Activated CD8-positive, alpha-beta T cell treated with anti-CD3 and anti-CD28 coated beads for 36 hours (primary cell): ENCODE data around the gene PLRG1. TPM values are rescaled to one million over a fixed set of nuclear protein-coding genes. Genes with fewer than 3 reads are reported as not detected.
A peak's percentile ranks its signal among the peaks of the same experiment; 100 is the strongest.
"Not testable (repeated sequence)": the region's sequence is repeated elsewhere in the genome, so short reads cannot be mapped to it uniquely, and the experiment has no call there.

Experiments
- ATAC-seq: fragments of 200-7000 bp; cut with Tn5 transposase; one replicate; pipeline ENCODE4 v1.10.0; 2021; ENCODE audit warnings: mild to moderate bottlenecking, moderate library complexity
- CTCF ChIA-PET: fragments of 350-600 bp; sonication (Branson Sonifier 250); formaldehyde crosslinking; loops from one replicate; lab custom pipeline; 2021; ENCODE audit warnings: antibody characterized with exemption; lab: Charles Lee
- POLR2A ChIA-PET: fragments of 350-600 bp; sonication (Branson Sonifier 250); formaldehyde crosslinking; loops from one replicate; lab custom pipeline; 2021; ENCODE audit warnings: antibody characterized with exemption; lab: Charles Lee
- DNase-seq: peaks from one replicate; pipeline ENCODE4 v3.0.0-alpha.2; 2020
- H3K27ac Mint-ChIP-seq: one replicate; pipeline ENCODE4 v1.8.0; 2021; ENCODE audit warnings: mild to moderate bottlenecking, mixed read lengths
- H3K27me3 Mint-ChIP-seq: one replicate; pipeline ENCODE4 v1.8.0; 2021; ENCODE audit warnings: mixed read lengths
- H3K36me3 Mint-ChIP-seq: one replicate; pipeline ENCODE4 v1.8.0; 2021; ENCODE audit warnings: low read depth, mixed read lengths
- H3K4me1 Mint-ChIP-seq: one replicate; pipeline ENCODE4 v1.8.0; 2021; ENCODE audit warnings: low read depth, mixed read lengths
- H3K4me3 Mint-ChIP-seq: one replicate; pipeline ENCODE4 v1.8.0; 2021; ENCODE audit warnings: mild to moderate bottlenecking, moderate library complexity, mixed read lengths
- H3K9me3 Mint-ChIP-seq: one replicate; pipeline ENCODE4 v1.8.0; 2021; ENCODE audit warnings: mixed read lengths
- intact Hi-C: fragments of 100-400 bp; cut with micrococcal nuclease; formaldehyde crosslinking; loops from one replicate; pipeline ENCODE4 v1.10.0; 2022
- total RNA-seq, 2 experiments: library from RNA; stranded (reverse); gene quantifications; one replicate each; pipeline ENCODE4 v1.2.3, GENCODE V29; 2021
- TF ChIP-seq, protein P1 (sequence below): fragments of 200-600 bp; IDR thresholded peaks from one replicate; pipeline ENCODE4 v1.8.0; 2022; ENCODE audit warnings: antibody characterized with exemption, mild to moderate bottlenecking

Gene PLRG1
- total RNA-seq, result 100 to 1,000 TPM; 114 to 121 TPM

DNA sequence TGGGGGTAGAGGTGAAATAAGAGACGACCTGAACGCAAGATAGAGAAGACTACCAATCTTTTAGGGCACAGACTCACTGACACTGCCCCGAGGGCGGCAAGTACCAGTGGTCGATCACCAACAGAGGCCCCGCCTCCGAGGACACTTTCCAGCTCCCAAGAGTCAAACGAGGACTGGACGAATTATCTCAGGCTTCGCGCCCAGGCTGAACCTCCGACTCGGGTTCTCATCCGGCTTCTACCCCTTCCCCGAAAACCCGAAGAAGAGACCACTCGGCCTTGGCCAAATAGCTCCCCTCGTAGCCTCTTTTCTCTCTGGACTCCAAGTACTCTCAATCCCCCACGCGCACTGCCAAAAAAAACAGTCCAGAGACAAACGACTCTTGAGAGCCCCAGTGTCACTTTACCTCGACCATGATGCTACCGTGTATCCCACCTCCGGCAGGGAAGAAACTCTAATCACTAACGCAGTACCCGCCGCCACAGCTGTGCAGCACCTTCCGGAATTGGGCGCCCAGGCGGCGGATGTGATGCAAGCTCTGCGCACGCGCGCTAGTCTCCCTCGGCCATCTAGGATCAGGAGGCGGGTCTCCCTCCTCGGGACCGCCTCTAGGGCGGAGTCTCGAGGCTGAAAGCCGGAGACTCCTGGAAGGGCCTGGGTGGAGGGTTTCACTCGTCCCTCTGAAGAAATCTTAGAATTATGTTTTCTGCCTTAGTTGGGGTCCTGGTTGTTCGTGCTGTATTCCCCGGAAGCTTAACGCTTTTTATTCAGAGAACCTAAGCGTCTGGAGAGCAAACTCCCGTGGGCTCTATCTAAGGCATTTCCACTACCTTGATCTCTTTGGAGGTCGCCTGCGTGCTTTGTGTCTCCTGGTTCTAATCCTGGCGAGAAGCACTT lies at the start of gene PLRG1:
PLRG1 (minus strand) TSS at position 507 of the 897 bp plus-strand sequence; CDS start at position 415, 92 bp downstream.
- CTCF ChIA-PET, result interaction anchor here (1.0 to 7.5 kb wide), 9 partner anchors 9 to 1403 kb away, joined by 3 to 209 read pairs (median 4); no protein-coding TSS in a partner anchor
- ATAC-seq, result peak; percentile 98
- DNase-seq, result peak; percentile 98
- TF ChIP-seq, protein P1, sequence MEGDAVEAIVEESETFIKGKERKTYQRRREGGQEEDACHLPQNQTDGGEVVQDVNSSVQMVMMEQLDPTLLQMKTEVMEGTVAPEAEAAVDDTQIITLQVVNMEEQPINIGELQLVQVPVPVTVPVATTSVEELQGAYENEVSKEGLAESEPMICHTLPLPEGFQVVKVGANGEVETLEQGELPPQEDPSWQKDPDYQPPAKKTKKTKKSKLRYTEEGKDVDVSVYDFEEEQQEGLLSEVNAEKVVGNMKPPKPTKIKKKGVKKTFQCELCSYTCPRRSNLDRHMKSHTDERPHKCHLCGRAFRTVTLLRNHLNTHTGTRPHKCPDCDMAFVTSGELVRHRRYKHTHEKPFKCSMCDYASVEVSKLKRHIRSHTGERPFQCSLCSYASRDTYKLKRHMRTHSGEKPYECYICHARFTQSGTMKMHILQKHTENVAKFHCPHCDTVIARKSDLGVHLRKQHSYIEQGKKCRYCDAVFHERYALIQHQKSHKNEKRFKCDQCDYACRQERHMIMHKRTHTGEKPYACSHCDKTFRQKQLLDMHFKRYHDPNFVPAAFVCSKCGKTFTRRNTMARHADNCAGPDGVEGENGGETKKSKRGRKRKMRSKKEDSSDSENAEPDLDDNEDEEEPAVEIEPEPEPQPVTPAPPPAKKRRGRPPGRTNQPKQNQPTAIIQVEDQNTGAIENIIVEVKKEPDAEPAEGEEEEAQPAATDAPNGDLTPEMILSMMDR, result no peak
- intact Hi-C loops, result loop anchor here (2.0 to 10.0 kb wide), 2 partner anchors 69 to 825 kb away; partner anchors contain the start of gene MAP9
- H3K27ac Mint-ChIP-seq, result peak within 1 kb of the TSS; percentile 99
- no peaks in the 10 kb centered on the region for H3K9me3 Mint-ChIP-seq
- POLR2A ChIA-PET, result interaction anchor here (0.6 to 1.3 kb wide), 7 partner anchors 12 to 1302 kb away, joined by 3 to 4 read pairs (median 3); no protein-coding TSS in a partner anchor
- peaks cover 13% of the 10 kb centered on the region for H3K36me3 Mint-ChIP-seq
- H3K4me1 Mint-ChIP-seq, result peaks cover 20% of the 10 kb centered on the region
- H3K27me3 Mint-ChIP-seq, result peaks cover 1% of the 10 kb centered on the region
- peak within 1 kb of the TSS; percentile 84 for H3K4me3 Mint-ChIP-seq

DNA sequence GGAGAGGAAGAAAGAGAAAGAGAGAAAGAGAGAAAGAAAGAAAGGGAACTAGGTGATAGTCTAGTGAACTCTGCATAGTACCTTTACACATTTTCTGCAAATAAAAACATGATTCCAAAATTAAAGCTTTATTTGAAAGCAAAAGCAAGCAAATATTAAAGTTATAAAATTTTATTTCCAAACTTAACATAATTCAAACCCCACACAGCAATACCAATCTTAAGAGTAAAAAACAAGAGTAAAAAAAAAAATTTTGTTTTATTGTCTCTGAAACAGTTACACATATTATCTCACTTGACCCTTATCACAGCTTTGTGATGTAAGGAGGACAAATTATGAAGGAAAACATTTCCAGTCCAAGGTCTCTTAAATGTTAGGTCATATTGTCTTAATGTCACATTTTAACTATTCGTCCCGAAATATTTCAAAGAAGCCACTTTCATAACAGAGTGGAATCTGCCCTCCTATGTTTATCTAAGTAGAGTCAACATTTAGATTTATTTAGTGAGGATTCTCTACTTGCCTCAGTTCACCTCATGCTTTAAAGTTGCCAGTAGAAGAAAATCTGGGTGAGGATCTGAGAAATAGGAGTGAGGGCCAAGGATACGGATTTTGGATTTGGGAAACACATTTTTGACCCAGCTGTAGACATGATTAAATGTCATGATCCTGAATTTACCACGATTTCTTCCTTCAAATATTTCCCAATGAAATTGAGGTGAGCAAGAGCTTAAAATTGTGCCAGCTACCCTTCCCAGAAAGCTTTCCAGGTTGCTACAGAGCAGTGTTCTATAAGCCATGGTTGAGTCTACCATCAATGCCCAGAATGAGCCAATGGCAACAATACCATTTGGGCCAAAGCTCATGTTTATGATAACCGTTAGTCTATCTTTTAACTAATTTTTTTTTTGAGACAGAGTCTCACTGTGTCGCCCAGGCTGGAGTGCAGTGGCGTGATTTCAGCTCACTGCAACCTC lies 47.9 kb upstream of the PLRG1 start:
- POLR2A ChIA-PET, result interaction anchor here (0.7 kb wide), 1 partner anchor 39 kb away, joined by 5 read pairs; no protein-coding TSS in a partner anchor
- H3K27me3 Mint-ChIP-seq, result peaks cover 18% of the 10 kb centered on the region
- H3K4me3 Mint-ChIP-seq, result no peak overlapping the region
- ATAC-seq (no peak), DNase-seq (no peak)
- no peaks in the 10 kb centered on the region for H3K9me3 Mint-ChIP-seq
- intact Hi-C loops, result no loop called here
- CTCF ChIA-PET, result interaction anchor here (1.2 kb wide), 1 partner anchor 20 kb away, joined by 3 read pairs; no protein-coding TSS in a partner anchor
- H3K27ac Mint-ChIP-seq, result no peak overlapping the region
- H3K4me1 Mint-ChIP-seq, result no peaks in the 10 kb centered on the region
- no peaks in the 10 kb centered on the region for H3K36me3 Mint-ChIP-seq
- TF ChIP-seq, protein P1, result no peak

DNA sequence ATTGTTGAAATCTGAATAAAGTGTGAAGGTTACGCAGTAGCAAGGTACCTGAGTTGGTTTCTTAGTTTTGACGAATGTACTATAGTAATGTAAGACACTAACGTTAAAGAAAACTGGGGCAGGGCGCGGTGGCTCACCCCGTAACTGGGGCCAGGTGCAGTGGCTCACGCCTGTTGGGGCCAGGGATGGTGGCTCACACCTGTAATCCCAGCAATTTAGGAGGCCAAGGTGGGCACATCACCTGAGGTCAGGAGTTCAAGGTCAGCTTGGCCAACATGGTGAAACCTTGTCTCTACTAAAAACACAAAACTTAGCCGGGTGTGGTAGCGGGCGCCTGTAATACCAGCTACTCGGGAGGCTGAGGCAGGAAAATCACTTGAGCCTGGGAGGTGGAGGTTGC lies 47.1 kb upstream of the PLRG1 start:
- H3K36me3 Mint-ChIP-seq, ATAC-seq, H3K4me3 Mint-ChIP-seq, H3K9me3 Mint-ChIP-seq, POLR2A ChIA-PET, intact Hi-C loops, CTCF ChIA-PET, H3K4me1 Mint-ChIP-seq, H3K27ac Mint-ChIP-seq, DNase-seq: not testable (repeated sequence)
- H3K27me3 Mint-ChIP-seq, result peaks cover 17% of the 10 kb centered on the region

DNA sequence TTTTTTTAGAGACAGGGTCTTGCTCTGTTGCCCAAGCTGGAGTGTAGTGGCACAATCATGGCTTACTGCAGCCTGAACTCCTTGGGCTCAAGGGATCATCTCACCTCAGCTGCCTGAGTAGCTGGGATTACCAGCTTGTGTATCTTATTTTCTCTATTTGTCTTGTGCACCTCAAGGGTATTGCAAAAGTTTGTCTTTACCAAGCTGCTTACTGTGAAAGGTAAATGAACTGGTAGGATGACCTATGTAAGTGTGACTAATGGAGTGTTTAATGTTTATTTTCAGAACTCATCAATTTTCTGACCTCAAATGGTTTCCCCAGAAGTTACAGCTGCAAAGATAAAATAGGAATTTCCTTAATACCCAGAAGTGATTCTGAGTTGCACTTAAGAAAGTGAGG lies 45.6 kb upstream of the PLRG1 start:
- intact Hi-C loops, result no loop called here
- ATAC-seq, result no peak
- Mint-ChIP-seq H3K27ac (no peak overlapping the region), H3K4me1 (no peaks in the 10 kb centered on the region), H3K27me3 (peaks cover 16% of the 10 kb centered on the region), H3K4me3 (no peak overlapping the region), H3K36me3 (no peaks in the 10 kb centered on the region), H3K9me3 (no peaks in the 10 kb centered on the region)
- ChIA-PET POLR2A (no interaction called here), CTCF (interaction anchor here (1.1 kb wide), 1 partner anchor 37 kb away, joined by 3 read pairs; no protein-coding TSS in a partner anchor)
- no peak for DNase-seq
- TF ChIP-seq, protein P1, result no peak

DNA sequence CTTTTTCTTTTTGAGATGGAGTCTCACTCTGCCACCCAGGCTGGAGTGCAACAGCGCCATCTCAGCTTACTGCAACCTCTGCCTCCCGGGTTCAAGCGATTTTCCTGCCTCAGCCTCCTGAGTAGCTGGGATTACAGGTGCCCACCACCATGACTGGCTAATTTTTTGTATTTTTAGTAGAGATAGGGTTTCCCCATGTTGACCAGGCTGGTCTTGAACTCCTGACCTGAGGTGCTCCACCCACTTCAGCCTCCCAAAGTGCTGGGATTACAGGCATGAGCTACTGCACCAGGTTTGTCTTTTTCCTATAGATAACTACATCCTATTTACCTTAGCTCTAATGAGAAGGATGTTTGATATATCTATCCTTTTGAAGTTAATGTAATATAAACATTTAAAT lies 44.1 kb upstream of the PLRG1 start:
- H3K36me3 Mint-ChIP-seq, POLR2A ChIA-PET, H3K4me3 Mint-ChIP-seq, ATAC-seq, H3K4me1 Mint-ChIP-seq, DNase-seq, H3K27ac Mint-ChIP-seq, intact Hi-C loops, H3K9me3 Mint-ChIP-seq: not testable (repeated sequence)
- CTCF ChIA-PET, result interaction anchor here (1.0 to 1.3 kb wide), 4 partner anchors 24 to 45 kb away, joined by 3 to 6 read pairs (median 4); partner anchors contain the start of gene PLRG1
- peaks cover 22% of the 10 kb centered on the region for H3K27me3 Mint-ChIP-seq
